C4-2B (cell line): ENCODE data around the gene ASB6.
A peak's percentile ranks its signal among the peaks of the same experiment; 100 is the strongest.

Experiments used
- H3K27ac ChIP-seq: fragments of 450-650 bp; 2 replicates; pipeline ENCODE4 v1.5.1; 2017
- CTCF ChIP-seq: fragments of 450-650 bp; conservative IDR thresholded peaks from 2 replicates; pipeline ENCODE4 v1.5.1; 2017; ENCODE audit warnings: mild to moderate bottlenecking
- ZFX ChIP-seq: fragments of 450-650 bp; IDR thresholded peaks from 2 replicates; pipeline ENCODE4 v1.6.1; 2017

ASB6 gene

GRCh38 chr9:129643706-129644105 lies 1.8 kb upstream of the ASB6 start:
- H3K27ac ChIP-seq, result no peak overlapping the region

GRCh38 chr9:129640871-129641749 lies 841 bp downstream of the ASB6 start:
- H3K27ac ChIP-seq, result peak overlapping the region; percentile 72

More at GRCh38 chr9:129643706-129644105, 1.8 kb upstream of the ASB6 start:
- TF ChIP-seq ZFX (no peak), CTCF (no peak)

GRCh38 chr9:129640086-129640870 lies 1.7 kb downstream of the ASB6 start:
- H3K27ac ChIP-seq, result no peak overlapping the region
- TF ChIP-seq CTCF (no peak), ZFX (no peak)

More at GRCh38 chr9:129640871-129641749, 841 bp downstream of the ASB6 start:
- TF ChIP-seq CTCF (no peak), ZFX (no peak)

GRCh38 chr9:129639756-129640085 lies 2.2 kb downstream of the ASB6 start:
- TF ChIP-seq CTCF (no peak), ZFX (no peak)
- no peak overlapping the region for H3K27ac ChIP-seq

GRCh38 chr9:129639034-129639630 lies 2.8 kb downstream of the ASB6 start:
- TF ChIP-seq ZFX (no peak), CTCF (no peak)
- H3K27ac ChIP-seq, result no peak overlapping the region

GRCh38 chr9:129637673-129638439 lies 4.1 kb downstream of the ASB6 start:
- TF ChIP-seq ZFX, result no peak
- no peak for TF ChIP-seq CTCF
- no peak overlapping the region for H3K27ac ChIP-seq
